Fibroblast of pulmonary artery (primary cell): ENCODE data around the gene OLFML3.

ENCODE experiments used
- DNase-seq: peaks from one replicate; pipeline ENCODE4 v3.0.0-alpha.2; 2010; ENCODE audit warnings: low read depth
- H3K4me3 ChIP-seq: replicated peaks from 2 replicates; pipeline ENCODE4 v1.5.1; 2011; ENCODE audit warnings: low read depth, mild to moderate bottlenecking, control low read depth, low read length, moderate library complexity
- TF ChIP-seq, protein P1 (sequence below): IDR thresholded peaks from 2 replicates; pipeline ENCODE4 v1.5.1; 2011; ENCODE audit warnings: mild to moderate bottlenecking, control low read depth, low read length, inconsistent platforms; ENCODE audit errors: missing control alignments

Gene OLFML3

GRCh38 chr1:113990961-113991360 is 11.7 kb downstream of the OLFML3 start:
- TF ChIP-seq, protein P1, sequence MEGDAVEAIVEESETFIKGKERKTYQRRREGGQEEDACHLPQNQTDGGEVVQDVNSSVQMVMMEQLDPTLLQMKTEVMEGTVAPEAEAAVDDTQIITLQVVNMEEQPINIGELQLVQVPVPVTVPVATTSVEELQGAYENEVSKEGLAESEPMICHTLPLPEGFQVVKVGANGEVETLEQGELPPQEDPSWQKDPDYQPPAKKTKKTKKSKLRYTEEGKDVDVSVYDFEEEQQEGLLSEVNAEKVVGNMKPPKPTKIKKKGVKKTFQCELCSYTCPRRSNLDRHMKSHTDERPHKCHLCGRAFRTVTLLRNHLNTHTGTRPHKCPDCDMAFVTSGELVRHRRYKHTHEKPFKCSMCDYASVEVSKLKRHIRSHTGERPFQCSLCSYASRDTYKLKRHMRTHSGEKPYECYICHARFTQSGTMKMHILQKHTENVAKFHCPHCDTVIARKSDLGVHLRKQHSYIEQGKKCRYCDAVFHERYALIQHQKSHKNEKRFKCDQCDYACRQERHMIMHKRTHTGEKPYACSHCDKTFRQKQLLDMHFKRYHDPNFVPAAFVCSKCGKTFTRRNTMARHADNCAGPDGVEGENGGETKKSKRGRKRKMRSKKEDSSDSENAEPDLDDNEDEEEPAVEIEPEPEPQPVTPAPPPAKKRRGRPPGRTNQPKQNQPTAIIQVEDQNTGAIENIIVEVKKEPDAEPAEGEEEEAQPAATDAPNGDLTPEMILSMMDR = no peak
- H3K4me3 ChIP-seq = no peak overlapping the region
- DNase-seq = no peak

GRCh38 chr1:113991467-113991997 is 12.3 kb downstream of the OLFML3 start:
- no peak for DNase-seq
- TF ChIP-seq, protein P1 = no peak

GRCh38 chr1:113993072-113993471 is 13.8 kb downstream of the OLFML3 start:
- TF ChIP-seq, protein P1 = no peak
- H3K4me3 ChIP-seq = no peak overlapping the region
- no peak for DNase-seq

More at GRCh38 chr1:113991467-113991997, 12.3 kb downstream of the OLFML3 start:
- H3K4me3 ChIP-seq = no peak overlapping the region

DNA sequence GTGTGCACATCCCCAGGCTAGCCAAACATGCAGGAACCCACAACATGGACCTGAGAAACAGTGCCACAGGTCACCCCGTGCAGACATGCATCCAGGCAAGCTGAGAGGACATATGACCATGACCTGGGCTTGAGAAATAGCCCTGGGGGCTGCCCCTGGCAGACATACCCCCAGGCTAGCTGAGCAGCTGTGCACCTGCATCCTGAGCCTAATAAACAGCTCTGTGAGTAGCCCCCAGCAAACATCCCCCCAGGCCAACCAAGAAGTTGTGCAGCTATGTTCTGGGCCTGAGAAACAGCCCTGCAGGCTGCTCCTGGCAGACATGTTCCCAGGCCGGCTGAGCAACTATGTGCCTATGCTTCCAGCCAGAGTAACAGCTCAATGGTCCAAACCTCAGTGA is 14.5 kb downstream of the OLFML3 start:
- H3K4me3 ChIP-seq = no peak overlapping the region
- TF ChIP-seq, protein P1 = no peak

GRCh38 chr1:113995382-113995781 is 16.1 kb downstream of the OLFML3 start:
- no peak for DNase-seq
- TF ChIP-seq, protein P1 = no peak

More for the DNA sequence above, 14.5 kb downstream of the OLFML3 start:
- no peak for DNase-seq

GRCh38 chr1:113998361-113998760 is 19.1 kb downstream of the OLFML3 start:
- H3K4me3 ChIP-seq = no peak overlapping the region
- TF ChIP-seq, protein P1 = no peak
- DNase-seq = peak; percentile 63

More at GRCh38 chr1:113995382-113995781, 16.1 kb downstream of the OLFML3 start:
- no peak overlapping the region for H3K4me3 ChIP-seq

DNA sequence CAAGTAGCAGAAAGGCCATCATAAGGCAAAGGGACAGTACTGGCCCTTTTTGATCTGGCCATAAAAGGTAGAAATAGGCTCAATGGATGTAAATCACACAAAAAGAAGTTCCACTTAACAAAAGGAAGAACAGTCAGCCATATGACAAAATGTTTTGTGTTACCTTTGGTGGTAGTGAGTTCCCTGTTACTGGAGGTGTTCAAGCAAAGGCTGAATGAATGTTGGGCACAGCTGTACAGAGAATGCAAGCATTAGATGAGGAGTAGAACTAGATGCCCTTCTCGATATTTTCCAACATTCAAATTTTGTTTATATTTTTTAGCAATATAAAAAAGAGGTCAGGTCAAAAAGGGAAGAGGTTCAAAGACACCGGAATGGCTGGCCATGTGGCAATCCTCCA is 20.0 kb downstream of the OLFML3 start:
- no peak overlapping the region for H3K4me3 ChIP-seq
- TF ChIP-seq, protein P1 = no peak

More for the DNA sequence above, 20.0 kb downstream of the OLFML3 start:
- no peak for DNase-seq
